ENCODE measurements around the gene CCDC83. TPM values are rescaled to one million over a fixed set of nuclear protein-coding genes. Genes with fewer than 3 reads are reported as not detected.

Gene CCDC83
- total RNA-seq, 1 experiment from 2014 or later: not detected

Other genes starting within 250 kb of the CCDC83 start
- 0.36 and 0.49 TPM in 2 replicates for gene DLG2, start 228.0 kb upstream of the CCDC83 start, total RNA-seq (2014; rRNA removed; shearing (Covaris generic))
- gene TMEM126B, start 226.8 kb upstream of the CCDC83 start, total RNA-seq (2014; rRNA removed; shearing (Covaris generic)): 103 and 109 TPM in 2 replicates
- gene TMEM126A, start 207.4 kb upstream of the CCDC83 start, total RNA-seq (2014; rRNA removed; shearing (Covaris generic)): 97.9 and 111 TPM in 2 replicates
- 30.5 and 34.6 TPM in 2 replicates for gene CREBZF, start 190.3 kb upstream of the CCDC83 start, total RNA-seq (2014; rRNA removed; shearing (Covaris generic))
- gene CCDC89, start 169.2 kb upstream of the CCDC83 start, total RNA-seq (2014; rRNA removed; shearing (Covaris generic)): not detected in 2 replicates
- gene SYTL2, start 44.2 kb upstream of the CCDC83 start, total RNA-seq (2014; rRNA removed; shearing (Covaris generic)): 57.0 and 66.0 TPM in 2 replicates
- 154 and 211 TPM in 2 replicates for gene PICALM, start 213.7 kb downstream of the CCDC83 start, total RNA-seq (2014; rRNA removed; shearing (Covaris generic))